Loucy (cell line): ENCODE data around the gene PDCD10.
A peak's percentile ranks its signal among the peaks of the same experiment; 100 is the strongest.

ENCODE experiments used
- H2AFZ ChIP-seq: fragments of 200-600 bp; sonication (generic); 2 replicates; pipeline ENCODE4 v1.6.0; 2016; ENCODE audit warnings: antibody characterized with exemption, mild to moderate bottlenecking, low read length, moderate library complexity
- H3F3A ChIP-seq: fragments of 200-600 bp; 2 replicates; pipeline ENCODE4 v1.6.0; 2016; ENCODE audit warnings: antibody characterized with exemption, low read depth, mild to moderate bottlenecking
- H3K27me3 ChIP-seq: fragments of 200-600 bp; sonication (generic); 2 replicates; pipeline ENCODE4 v1.6.1; 2014; ENCODE audit warnings: low read length, mild to moderate bottlenecking; ENCODE audit not compliant: insufficient read depth, poor library complexity, severe bottlenecking
- H3K36me3 ChIP-seq: fragments of 200-600 bp; sonication (generic); 2 replicates; pipeline ENCODE4 v1.6.1; 2016; ENCODE audit warnings: low read length; ENCODE audit not compliant: insufficient read depth
- H3K4me1 ChIP-seq: fragments of 200-600 bp; sonication (generic); 2 replicates; pipeline ENCODE4 v1.5.1; 2014; ENCODE audit warnings: low read length, mild to moderate bottlenecking; ENCODE audit not compliant: insufficient read depth, poor library complexity, severe bottlenecking
- H3K4me2 ChIP-seq: fragments of 200-600 bp; sonication (generic); 2 replicates; pipeline ENCODE4 v1.6.0; 2014; ENCODE audit warnings: antibody characterized with exemption, low read length, low read depth, mild to moderate bottlenecking; ENCODE audit not compliant: poor library complexity, severe bottlenecking
- H3K4me3 ChIP-seq: fragments of 200-600 bp; sonication (generic); 2 replicates; pipeline ENCODE4 v1.5.1; 2014; ENCODE audit warnings: low read length, mild to moderate bottlenecking, mixed read lengths; ENCODE audit not compliant: poor library complexity, severe bottlenecking
- H3K79me2 ChIP-seq: fragments of 200-600 bp; sonication (generic); 2 replicates; pipeline ENCODE4 v1.6.1; 2014; ENCODE audit warnings: low read length; ENCODE audit not compliant: insufficient read depth
- H3K9ac ChIP-seq: fragments of 200-600 bp; sonication (generic); 2 replicates; pipeline ENCODE4 v1.6.0; 2014; ENCODE audit warnings: mild to moderate bottlenecking, low read depth, low read length, moderate library complexity; ENCODE audit not compliant: poor library complexity, severe bottlenecking
- H3K9me2 ChIP-seq: fragments of 200-600 bp; sonication (generic); replicated peaks from 2 replicates; pipeline ENCODE4 v1.6.1; 2016; ENCODE audit warnings: low read depth, low read length, mixed read lengths
- H3K9me3 ChIP-seq: fragments of 200-600 bp; sonication (generic); 2 replicates; pipeline ENCODE4 v1.6.1; 2014; ENCODE audit warnings: mild to moderate bottlenecking, antibody characterized with exemption, low read length, low read depth; ENCODE audit not compliant: insufficient read depth
- H4K20me1 ChIP-seq: fragments of 200-600 bp; sonication (generic); 2 replicates; pipeline ENCODE4 v1.6.0; 2014; ENCODE audit warnings: antibody characterized with exemption, low read length, mild to moderate bottlenecking; ENCODE audit not compliant: insufficient read depth, poor library complexity, severe bottlenecking
- EZH2phosphoT487 ChIP-seq: fragments of 200-600 bp; IDR thresholded peaks from 2 replicates; pipeline ENCODE4 v1.6.1; 2018; ENCODE audit warnings: antibody characterized with exemption, mild to moderate bottlenecking, moderate library complexity, borderline replicate concordance
- TF ChIP-seq, protein P1 (sequence below): fragments of 200-600 bp; sonication (generic); conservative IDR thresholded peaks from 2 replicates; pipeline ENCODE4 v1.5.1; 2014; ENCODE audit warnings: mild to moderate bottlenecking, antibody characterized with exemption, low read length

The PDCD10 gene

DNA sequence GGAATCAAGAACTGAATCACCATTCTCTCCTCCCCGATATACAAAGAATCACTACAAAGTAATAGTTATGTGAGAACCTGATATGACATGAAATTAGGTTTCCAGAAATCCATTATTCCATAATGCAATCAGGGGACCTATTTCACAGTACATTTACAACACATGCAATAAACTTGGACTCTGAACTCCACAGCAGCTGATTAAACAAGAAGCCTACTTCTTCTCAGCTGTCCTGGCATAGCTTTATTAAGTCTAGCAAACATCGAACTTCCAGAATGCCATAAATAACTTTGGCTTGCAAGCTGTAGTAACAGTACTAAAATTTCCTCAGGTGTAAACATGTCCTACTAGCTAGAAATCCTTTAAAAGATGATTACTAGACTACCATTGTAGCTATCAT, 17.8 kb downstream of the PDCD10 start:
- no peak for TF ChIP-seq EZH2phosphoT487
- TF ChIP-seq, protein P1, sequence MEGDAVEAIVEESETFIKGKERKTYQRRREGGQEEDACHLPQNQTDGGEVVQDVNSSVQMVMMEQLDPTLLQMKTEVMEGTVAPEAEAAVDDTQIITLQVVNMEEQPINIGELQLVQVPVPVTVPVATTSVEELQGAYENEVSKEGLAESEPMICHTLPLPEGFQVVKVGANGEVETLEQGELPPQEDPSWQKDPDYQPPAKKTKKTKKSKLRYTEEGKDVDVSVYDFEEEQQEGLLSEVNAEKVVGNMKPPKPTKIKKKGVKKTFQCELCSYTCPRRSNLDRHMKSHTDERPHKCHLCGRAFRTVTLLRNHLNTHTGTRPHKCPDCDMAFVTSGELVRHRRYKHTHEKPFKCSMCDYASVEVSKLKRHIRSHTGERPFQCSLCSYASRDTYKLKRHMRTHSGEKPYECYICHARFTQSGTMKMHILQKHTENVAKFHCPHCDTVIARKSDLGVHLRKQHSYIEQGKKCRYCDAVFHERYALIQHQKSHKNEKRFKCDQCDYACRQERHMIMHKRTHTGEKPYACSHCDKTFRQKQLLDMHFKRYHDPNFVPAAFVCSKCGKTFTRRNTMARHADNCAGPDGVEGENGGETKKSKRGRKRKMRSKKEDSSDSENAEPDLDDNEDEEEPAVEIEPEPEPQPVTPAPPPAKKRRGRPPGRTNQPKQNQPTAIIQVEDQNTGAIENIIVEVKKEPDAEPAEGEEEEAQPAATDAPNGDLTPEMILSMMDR, result no peak
- peaks cover 71% of the 10 kb centered on the region for H3K79me2 ChIP-seq
- H3K4me2 ChIP-seq, result no peak overlapping the region

DNA sequence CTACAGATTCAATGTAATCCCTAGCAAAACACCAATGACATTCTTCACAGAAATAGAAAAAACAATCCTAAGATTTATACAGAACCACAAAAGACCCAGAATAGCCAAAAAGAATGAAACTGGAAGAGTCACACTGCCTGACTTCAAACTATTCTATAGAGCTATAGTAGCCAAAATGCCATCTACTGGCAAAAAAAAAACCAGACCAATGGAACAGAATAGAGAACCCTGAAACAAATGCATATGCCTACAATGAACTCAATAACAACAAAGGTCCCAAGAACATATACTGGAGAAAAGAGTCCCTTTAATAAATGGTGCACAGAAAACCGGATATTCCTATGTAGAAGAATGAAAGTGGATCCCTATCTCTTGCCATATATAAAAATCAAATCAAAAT, 19.8 kb downstream of the PDCD10 start:
- H3K9ac ChIP-seq, result no peak overlapping the region
- H3K27me3 ChIP-seq, result no peaks in the 10 kb centered on the region
- H2AFZ ChIP-seq, result no peak overlapping the region
- no peaks in the 10 kb centered on the region for H3F3A ChIP-seq
- H3K79me2 ChIP-seq, result peaks cover 72% of the 10 kb centered on the region
- no peaks in the 10 kb centered on the region for H3K9me3 ChIP-seq
- H4K20me1 ChIP-seq, result peaks cover 31% of the 10 kb centered on the region
- H3K4me2 ChIP-seq, result no peak overlapping the region
- no peaks in the 10 kb centered on the region for H3K9me2 ChIP-seq
- H3K4me1 ChIP-seq, result peaks cover 10% of the 10 kb centered on the region
- TF ChIP-seq, protein P1, result peak; percentile 50
- no peak for TF ChIP-seq EZH2phosphoT487
- no peak overlapping the region for H3K4me3 ChIP-seq
- H3K36me3 ChIP-seq, result peaks cover 45% of the 10 kb centered on the region

More for the DNA sequence above, 17.8 kb downstream of the PDCD10 start:
- H3K4me3 ChIP-seq, result no peak overlapping the region
- no peak overlapping the region for H3K9ac ChIP-seq
- H3K27me3 ChIP-seq, result no peaks in the 10 kb centered on the region
- peaks cover 9% of the 10 kb centered on the region for H3K4me1 ChIP-seq
- no peaks in the 10 kb centered on the region for H3K9me3 ChIP-seq
- no peaks in the 10 kb centered on the region for H3F3A ChIP-seq
- H4K20me1 ChIP-seq, result peaks cover 31% of the 10 kb centered on the region
- peaks cover 54% of the 10 kb centered on the region for H3K36me3 ChIP-seq
- no peaks in the 10 kb centered on the region for H3K9me2 ChIP-seq
- no peak overlapping the region for H2AFZ ChIP-seq

DNA sequence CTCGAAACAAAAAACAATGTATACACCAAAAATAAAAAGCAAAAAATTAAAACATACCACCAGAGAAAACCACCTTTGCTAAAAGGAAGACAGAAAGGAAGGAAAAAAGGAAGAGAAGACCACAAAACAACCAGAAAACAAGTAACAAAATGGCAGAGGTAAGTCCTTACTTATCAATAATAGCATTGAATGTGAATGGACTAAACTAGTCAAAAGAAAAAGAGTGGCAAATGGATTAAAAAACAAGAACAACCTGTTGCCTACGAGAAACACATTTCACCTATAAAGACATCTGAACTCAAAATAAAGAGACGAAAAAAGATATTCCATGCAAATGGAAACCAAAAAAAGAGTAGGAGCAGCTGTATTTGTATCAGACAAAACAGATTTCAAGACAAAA, 22.2 kb downstream of the PDCD10 start:
- H2AFZ ChIP-seq, result no peak overlapping the region
- no peak overlapping the region for H3K4me3 ChIP-seq
- H3K4me2 ChIP-seq, result no peak overlapping the region
- no peak overlapping the region for H3K9ac ChIP-seq
- peaks cover 31% of the 10 kb centered on the region for H4K20me1 ChIP-seq
- no peaks in the 10 kb centered on the region for H3K27me3 ChIP-seq
- TF ChIP-seq, protein P1, result no peak
- TF ChIP-seq EZH2phosphoT487, result no peak
- peaks cover 44% of the 10 kb centered on the region; the same call in 1 of the 2 replicates for H3K36me3 ChIP-seq
- H3K9me2 ChIP-seq, result no peaks in the 10 kb centered on the region
- peaks cover 81% of the 10 kb centered on the region for H3K79me2 ChIP-seq
- H3F3A ChIP-seq, result no peaks in the 10 kb centered on the region
- H3K4me1 ChIP-seq, result peaks cover 10% of the 10 kb centered on the region
- no peaks in the 10 kb centered on the region for H3K9me3 ChIP-seq
